A673 (cell line): Measurements from ENCODE around the gene ZNF213. TPM values are rescaled to one million over a fixed set of nuclear protein-coding genes. Genes with fewer than 3 reads are reported as not detected.

Experiments
- BruUV-seq: library from RNA; stranded (reverse); fragments of 400-500 nt; replicated peaks from 2 replicates; lab custom pipeline; 2021; lab: Mats Ljungman, UMichigan
- CTCF ChIA-PET: fragments of 300-600 bp; sonication (Branson Sonifier 250); formaldehyde crosslinking; loops from one replicate; lab custom pipeline; 2022; ENCODE audit warnings: antibody characterized with exemption; lab: Charles Lee
- POLR2A ChIA-PET: fragments of 300-600 bp; sonication (Branson Sonifier 250); formaldehyde crosslinking; loops from one replicate; lab custom pipeline; 2022; ENCODE audit warnings: antibody characterized with exemption; ENCODE audit not compliant: low non-redundant PET; lab: Charles Lee
- DNase-seq: peaks from one replicate; pipeline ENCODE4 v3.0.0-alpha.2; 2015; ENCODE audit warnings: low spot score
- H3K27ac ChIP-seq: fragments of 200-600 bp; sonication (generic); 2 replicates; pipeline ENCODE4 v1.5.1; 2016; ENCODE audit warnings: mixed run types, low read depth, mild to moderate bottlenecking, mixed read lengths, antibody characterized with exemption, low read length; ENCODE audit not compliant: poor library complexity, severe bottlenecking
- H3K27me3 ChIP-seq: fragments of 200-600 bp; sonication (generic); replicated peaks from 2 replicates; pipeline ENCODE4 v1.6.1; 2017; ENCODE audit warnings: mixed run types, low read depth, mild to moderate bottlenecking, mixed read lengths, antibody characterized with exemption, low read length; ENCODE audit not compliant: insufficient read depth, poor library complexity
- H3K36me3 ChIP-seq: fragments of 200-600 bp; sonication (generic); 2 replicates; pipeline ENCODE4 v1.6.1; 2016; ENCODE audit warnings: mixed run types, mild to moderate bottlenecking, mixed read lengths, antibody characterized with exemption, low read length; ENCODE audit not compliant: insufficient read depth, poor library complexity, severe bottlenecking
- H3K4me1 ChIP-seq: fragments of 200-600 bp; sonication (generic); 2 replicates; pipeline ENCODE4 v1.6.1; 2017; ENCODE audit warnings: mixed run types, mild to moderate bottlenecking, mixed read lengths, antibody characterized with exemption, low read length; ENCODE audit not compliant: insufficient read depth, poor library complexity, severe bottlenecking
- H3K4me3 ChIP-seq: fragments of 200-600 bp; sonication (generic); 2 replicates; pipeline ENCODE4 v1.5.1; 2016; ENCODE audit warnings: low read depth, mixed run types, mild to moderate bottlenecking, mixed read lengths, low read length; ENCODE audit not compliant: poor library complexity, severe bottlenecking
- H3K9me3 ChIP-seq: fragments of 200-600 bp; sonication (generic); 2 replicates; pipeline ENCODE4 v1.6.1; 2016; ENCODE audit warnings: mixed run types, low read depth, mild to moderate bottlenecking, mixed read lengths, antibody characterized with exemption, low read length; ENCODE audit not compliant: poor library complexity, severe bottlenecking
- EZH2 ChIP-seq: fragments of 200-600 bp; sonication (generic); IDR thresholded peaks from 2 replicates; pipeline ENCODE4 v1.6.1; 2017; ENCODE audit warnings: borderline replicate concordance, low read depth, mild to moderate bottlenecking, mixed read lengths, antibody characterized with exemption, low read length; ENCODE audit not compliant: poor library complexity, severe bottlenecking
- intact Hi-C: fragments of 100-400 bp; cut with micrococcal nuclease; formaldehyde crosslinking; loops from one replicate; pipeline ENCODE4 v1.10.0; 2022; ENCODE audit not compliant: unreplicated experiment
- total RNA-seq: library from RNA; stranded (reverse); gene quantifications from 2 replicates; pipeline ENCODE4 v1.2.3, GENCODE V29; 2021
- TF ChIP-seq, protein P1 (sequence below): fragments of 300-800, 200-600 bp; sonication (generic); conservative IDR thresholded peaks from 2 replicates; pipeline ENCODE4 v1.5.1; 2017; ENCODE audit warnings: low read depth, mild to moderate bottlenecking, antibody characterized with exemption, low read length, moderate library complexity, mixed read lengths

ZNF213 gene
- total RNA-seq, 1 experiment from 2014 or later: 16.0 TPM

DNA sequence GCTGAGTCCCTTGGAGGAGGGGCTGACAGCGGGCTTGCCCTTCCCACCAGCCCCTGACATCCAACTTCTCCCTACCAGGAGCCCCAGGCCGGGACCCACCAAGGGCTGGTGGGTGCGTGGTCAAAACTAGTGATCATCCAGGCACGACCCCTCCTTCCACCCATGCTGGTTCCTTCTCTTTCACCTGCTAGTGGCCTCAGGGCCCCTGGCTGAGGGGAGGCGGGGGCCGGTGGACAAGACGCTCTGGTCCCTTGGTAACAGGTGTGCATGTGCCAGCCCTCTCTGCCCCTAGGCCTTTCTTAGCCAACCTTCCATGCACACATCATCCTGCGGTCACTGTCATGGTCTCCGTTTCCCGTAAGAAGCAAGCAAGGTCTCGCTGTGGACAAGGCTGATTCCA is 8.4 kb downstream of the ZNF213 start:
- no TSS peak for BruUV-seq
- POLR2A ChIA-PET: no interaction called here

DNA sequence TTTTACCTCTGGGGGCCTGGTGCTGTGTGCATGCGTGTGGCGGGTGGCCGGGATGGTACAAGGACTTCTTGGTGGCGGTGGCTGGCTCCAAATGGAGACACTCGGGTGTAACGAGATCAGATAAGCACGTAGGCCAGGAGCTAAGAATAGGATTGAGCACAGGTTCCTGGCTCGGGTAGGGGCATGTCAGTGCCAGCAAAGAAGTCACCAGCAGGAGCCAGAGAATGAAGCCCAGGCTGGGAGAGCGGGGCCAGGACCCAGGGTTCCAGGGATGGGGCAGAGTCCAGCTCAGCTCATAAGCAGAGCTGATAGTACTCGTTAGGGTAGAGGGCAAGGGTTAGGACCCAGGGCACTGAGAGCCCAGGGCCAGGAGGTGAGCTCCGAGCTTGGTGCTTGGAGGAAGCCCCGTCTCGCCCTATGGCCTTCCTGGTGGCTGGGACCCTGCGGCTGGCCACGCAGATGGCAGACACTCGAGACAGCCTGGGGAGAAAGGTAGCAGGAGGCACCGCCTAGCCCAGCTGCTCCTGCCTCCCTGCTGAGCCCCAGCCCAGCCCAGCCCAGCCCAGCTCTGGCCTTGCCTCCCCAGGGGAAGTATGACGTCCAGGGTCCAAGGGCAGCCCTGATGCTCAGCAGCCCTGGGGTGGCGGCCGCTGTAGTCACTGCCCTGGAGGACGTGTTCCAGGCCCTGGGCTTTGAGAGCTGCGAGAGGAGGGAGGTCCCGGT is 8.9 kb downstream of the ZNF213 start:
- POLR2A ChIA-PET: no interaction called here
- DNase-seq: no peak
- H3K36me3 ChIP-seq: peaks cover 5% of the 10 kb centered on the region

More for the DNA sequence above, 8.4 kb downstream of the ZNF213 start:
- peaks cover 5% of the 10 kb centered on the region for H3K36me3 ChIP-seq
- no peak for TF ChIP-seq EZH2
- H3K4me3 ChIP-seq: no peak overlapping the region
- intact Hi-C loops: no loop called here
- no peaks in the 10 kb centered on the region for H3K27me3 ChIP-seq
- no peak overlapping the region for H3K27ac ChIP-seq
- H3K9me3 ChIP-seq: no peaks in the 10 kb centered on the region
- no peak for DNase-seq
- H3K4me1 ChIP-seq: no peaks in the 10 kb centered on the region
- CTCF ChIA-PET: no interaction called here

DNA sequence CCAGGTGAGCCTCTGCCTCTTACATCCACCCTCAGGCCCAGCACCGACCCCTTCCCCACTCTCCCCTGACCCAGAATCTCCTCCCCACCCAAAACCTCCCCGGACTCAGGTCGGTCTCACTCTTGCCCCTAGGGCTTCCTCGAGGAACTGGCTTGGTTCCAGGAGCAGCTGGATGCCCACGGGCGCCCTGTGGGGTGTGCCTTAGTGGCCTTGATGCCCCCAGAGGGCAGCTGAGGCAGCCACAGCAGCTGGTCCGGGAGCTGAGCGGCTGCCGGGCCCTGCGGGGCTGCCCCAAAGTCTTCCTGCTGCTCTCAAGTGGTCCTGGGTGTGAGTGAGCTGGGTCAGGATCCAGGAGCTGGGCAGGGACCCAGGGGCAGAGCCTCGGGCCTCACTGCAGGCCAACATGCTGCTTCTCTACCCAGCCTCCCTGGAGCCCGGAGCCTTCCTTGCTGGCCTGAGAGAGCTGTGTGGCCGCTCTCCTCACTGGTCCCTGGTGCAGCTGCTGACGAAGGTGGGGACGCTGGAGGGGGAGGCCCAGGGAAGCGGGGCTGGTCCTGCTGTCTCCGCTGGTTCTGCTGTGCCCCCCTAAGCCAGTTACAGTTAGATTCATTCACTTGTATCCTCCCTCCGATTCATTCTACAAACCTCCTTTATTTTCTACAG is 9.6 kb downstream of the ZNF213 start:
- intact Hi-C loops: no loop called here
- Histone ChIP-seq H3K27ac (no peak overlapping the region), H3K36me3 (peaks cover 5% of the 10 kb centered on the region), H3K4me1 (no peaks in the 10 kb centered on the region), H3K9me3 (no peaks in the 10 kb centered on the region), H3K4me3 (no peak overlapping the region), H3K27me3 (no peaks in the 10 kb centered on the region)
- DNase-seq: no peak
- no TSS peak for BruUV-seq
- ChIA-PET POLR2A (no interaction called here), CTCF (no interaction called here)
- TF ChIP-seq EZH2: no peak
- TF ChIP-seq, protein P1, sequence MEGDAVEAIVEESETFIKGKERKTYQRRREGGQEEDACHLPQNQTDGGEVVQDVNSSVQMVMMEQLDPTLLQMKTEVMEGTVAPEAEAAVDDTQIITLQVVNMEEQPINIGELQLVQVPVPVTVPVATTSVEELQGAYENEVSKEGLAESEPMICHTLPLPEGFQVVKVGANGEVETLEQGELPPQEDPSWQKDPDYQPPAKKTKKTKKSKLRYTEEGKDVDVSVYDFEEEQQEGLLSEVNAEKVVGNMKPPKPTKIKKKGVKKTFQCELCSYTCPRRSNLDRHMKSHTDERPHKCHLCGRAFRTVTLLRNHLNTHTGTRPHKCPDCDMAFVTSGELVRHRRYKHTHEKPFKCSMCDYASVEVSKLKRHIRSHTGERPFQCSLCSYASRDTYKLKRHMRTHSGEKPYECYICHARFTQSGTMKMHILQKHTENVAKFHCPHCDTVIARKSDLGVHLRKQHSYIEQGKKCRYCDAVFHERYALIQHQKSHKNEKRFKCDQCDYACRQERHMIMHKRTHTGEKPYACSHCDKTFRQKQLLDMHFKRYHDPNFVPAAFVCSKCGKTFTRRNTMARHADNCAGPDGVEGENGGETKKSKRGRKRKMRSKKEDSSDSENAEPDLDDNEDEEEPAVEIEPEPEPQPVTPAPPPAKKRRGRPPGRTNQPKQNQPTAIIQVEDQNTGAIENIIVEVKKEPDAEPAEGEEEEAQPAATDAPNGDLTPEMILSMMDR: no peak

More for the DNA sequence above, 8.9 kb downstream of the ZNF213 start:
- TF ChIP-seq EZH2: no peak
- TF ChIP-seq, protein P1: no peak
- no peaks in the 10 kb centered on the region for H3K9me3 ChIP-seq
- no peak overlapping the region for H3K4me3 ChIP-seq
- no peaks in the 10 kb centered on the region for H3K4me1 ChIP-seq
- H3K27me3 ChIP-seq: no peaks in the 10 kb centered on the region
- intact Hi-C loops: no loop called here
- no TSS peak for BruUV-seq
- CTCF ChIA-PET: no interaction called here
- no peak overlapping the region for H3K27ac ChIP-seq
